NCI-H1436 treated with DMSO at 0.1 percent for 48 hours (cell line): ENCODE measurements around the gene SCEL.
"Not testable (repeated sequence)": the region's sequence is repeated elsewhere in the genome, so short reads cannot be mapped to it uniquely, and the experiment has no call there.

Experiments used
- DNase-seq: peaks from one replicate; lab custom pipeline; 2025; lab: John Stamatoyannopoulos, UW

The SCEL gene

GRCh38 chr13:77662831-77663230, 127.3 kb downstream of the SCEL start:
- DNase-seq, result not testable (repeated sequence)

GRCh38 chr13:77674852-77675251, 139.3 kb downstream of the SCEL start:
- no peak for DNase-seq

DNA sequence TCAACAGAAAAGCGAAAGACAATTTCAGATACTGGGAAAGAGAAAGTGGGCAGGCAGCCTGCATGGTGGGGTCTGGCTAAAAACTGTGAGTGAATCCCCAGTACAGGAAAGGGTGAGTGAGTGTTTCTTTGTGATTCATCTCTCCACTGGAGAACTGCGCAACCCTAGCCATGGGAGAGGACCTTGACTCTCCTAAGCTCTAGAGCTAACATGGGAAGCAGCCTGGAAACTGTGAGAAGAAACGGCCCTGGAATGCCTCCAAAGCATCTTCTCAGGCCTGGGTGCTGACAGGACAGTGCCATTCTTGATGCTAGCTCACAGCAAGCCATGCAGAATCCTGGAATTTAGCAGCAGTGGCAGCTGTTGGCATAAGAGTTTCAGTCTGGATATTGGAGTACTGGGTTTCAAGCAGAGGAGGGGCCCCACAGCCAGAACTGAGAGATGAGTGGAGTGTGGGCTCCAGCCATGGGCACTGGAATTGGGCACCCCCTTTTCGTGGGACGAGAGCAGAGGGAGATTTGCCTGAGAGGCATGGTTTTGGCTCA, 143.3 kb downstream of the SCEL start:
- DNase-seq, result no peak

GRCh38 chr13:77687799-77688198, 152.3 kb downstream of the SCEL start:
- no peak for DNase-seq

- DNase-seq, result no peak
Observed at GRCh38 chr13:77691871-77692270, 156.4 kb downstream of the SCEL start.

- DNase-seq, result no peak
Observed at GRCh38 chr13:77692746-77693448, 157.4 kb downstream of the SCEL start.

DNA sequence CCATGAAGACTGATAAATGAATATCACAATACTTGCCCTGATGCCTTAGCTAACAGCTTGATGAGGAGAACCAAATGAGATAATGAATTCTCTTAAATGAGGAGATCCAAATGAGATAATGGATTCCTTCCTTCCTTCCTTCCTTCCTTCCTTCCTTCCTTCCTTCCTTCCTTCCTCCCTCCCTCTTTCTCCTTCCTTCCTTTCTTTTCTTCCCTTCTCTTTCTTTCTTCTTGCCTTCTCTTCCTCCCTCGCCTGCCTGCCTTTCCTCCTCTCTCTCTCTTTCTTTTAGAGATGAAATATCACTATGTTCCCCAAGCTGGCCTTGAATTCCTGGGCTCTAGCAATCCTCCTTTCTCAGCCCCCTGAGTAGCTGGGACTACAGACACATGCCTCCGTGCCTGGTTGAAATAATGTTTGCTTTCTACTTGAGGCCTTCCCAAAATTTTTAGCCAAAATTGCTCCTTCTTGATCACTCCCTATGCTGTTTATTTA, 158.0 kb downstream of the SCEL start:
- DNase-seq, result no peak
